NCI-H82 treated with DMSO at 0.1 percent for 48 hours (cell line): ENCODE measurements around the gene RAC3.

ENCODE experiments used
- DNase-seq: peaks from one replicate; lab custom pipeline; 2025; ENCODE audit not compliant: unreplicated experiment; lab: John Stamatoyannopoulos, UW

Gene RAC3

GRCh38 chr17:82054351-82055022 lies 23.0 kb downstream of the RAC3 start:
- DNase-seq = no peak

DNA sequence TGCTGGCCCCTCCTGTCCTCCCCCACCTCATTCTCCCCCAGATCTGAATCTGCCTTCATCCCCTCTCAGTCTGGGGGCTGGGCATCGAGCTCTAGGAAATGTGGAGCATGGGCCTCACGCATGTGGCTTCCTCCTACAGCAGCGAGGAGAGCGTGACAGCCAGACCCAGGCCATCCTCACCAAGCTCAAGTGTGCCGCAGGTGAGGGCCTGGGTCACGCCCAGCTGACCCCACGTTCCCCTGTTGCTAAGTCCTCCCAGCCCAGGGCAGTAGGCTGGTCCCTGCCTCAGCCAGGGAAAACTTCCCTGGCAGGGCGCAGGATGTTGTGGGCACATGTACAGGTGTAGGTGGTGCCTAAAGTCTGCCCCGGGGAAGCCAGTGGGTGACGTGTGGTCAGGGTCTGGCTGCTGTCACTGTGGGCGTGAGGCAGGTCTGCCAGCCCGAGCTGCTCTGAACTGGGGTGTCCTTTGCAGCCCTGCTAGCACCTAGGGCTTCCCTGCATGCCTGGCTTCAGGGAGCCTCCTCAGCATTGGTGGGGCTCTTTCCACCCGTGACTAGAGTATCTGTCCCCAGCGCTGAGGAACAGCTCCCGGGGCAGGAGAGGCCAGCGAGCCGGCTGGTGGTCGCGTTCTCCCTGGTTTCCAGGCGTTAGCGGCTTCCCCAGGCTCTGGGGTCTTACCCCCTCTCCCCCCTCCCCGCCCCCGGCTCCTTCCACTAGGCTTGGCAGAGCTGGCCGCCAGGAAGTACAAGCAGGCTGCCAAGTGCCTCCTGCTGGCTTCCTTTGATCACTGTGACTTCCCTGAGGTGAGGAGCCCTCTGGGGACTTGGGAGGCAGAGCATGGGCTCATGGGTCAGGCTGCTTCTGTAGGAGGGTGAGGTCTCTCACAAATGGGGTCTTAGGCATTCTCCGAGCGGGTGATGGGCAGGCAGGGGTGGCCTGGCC lies 23.8 kb downstream of the RAC3 start:
- no peak for DNase-seq

DNA sequence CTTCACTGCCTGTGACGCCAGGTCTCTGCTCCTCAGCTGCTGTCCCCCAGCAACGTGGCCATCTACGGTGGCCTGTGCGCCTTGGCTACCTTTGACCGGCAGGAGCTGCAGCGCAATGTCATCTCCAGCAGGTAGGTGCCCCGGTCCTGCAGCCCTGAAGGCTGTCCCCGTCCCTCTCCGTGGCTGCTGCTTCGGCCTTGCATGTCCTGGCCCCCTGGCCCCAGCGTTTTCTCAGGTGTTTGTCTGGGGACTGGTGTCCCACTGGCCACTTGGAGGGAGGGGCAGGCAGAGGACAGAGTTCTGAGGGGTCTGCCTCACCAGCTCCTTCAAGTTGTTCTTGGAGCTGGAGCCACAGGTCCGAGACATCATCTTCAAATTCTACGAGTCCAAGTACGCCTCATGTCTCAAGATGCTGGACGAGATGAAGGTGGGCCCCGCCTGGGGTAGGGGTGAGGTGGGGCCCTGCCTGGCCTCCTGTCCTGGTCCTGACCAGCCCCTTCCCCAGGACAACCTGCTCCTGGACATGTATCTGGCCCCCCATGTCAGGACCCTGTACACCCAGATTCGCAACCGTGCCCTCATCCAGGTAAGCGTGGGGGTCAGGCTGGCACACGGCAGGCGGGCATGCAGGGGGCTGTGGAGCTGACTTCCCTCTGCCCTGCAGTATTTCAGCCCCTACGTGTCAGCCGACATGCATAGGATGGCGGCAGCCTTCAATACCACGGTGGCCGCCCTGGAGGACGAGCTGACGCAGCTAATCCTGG lies 24.7 kb downstream of the RAC3 start:
- no peak for DNase-seq

DNA sequence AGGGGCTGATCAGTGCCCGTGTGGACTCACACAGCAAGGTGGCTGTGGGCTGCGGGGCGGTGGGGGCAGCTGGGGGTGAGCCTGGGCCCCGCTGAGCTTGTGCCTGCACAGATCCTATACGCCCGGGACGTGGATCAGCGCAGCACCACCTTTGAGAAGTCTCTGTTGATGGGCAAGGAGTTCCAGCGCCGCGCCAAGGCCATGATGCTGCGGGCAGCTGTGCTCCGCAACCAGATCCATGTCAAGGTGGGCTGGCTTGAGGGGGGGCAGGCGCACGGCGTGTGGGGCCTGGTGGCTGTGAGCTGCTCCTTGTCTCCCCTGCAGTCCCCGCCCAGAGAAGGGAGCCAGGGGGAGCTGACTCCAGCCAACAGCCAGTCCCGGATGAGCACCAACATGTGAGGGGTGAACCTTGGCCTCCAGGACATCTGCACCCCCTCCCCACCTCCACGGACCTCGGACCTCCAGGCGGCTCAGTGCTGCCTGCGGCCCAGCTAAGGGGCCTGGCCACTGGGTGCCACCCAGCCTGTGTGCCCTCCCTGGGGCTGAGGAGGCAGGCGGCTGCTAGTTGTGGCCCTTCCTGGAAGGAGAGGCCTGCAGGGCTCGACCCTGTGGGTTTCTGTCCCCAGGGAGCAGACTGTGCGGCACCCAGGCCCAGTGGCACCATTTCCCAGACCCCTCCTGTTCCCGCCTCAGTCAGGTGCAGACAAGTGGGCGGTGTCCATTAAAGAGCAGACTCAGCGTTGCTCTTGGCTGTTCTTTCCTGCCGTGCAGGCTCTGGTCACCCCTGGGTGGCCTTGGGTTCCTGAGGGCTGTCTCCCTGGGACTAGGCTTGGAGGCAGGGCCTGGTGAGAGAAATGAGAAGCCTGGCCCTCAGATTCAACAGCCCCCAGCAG lies 25.5 kb downstream of the RAC3 start:
- DNase-seq = no peak

DNA sequence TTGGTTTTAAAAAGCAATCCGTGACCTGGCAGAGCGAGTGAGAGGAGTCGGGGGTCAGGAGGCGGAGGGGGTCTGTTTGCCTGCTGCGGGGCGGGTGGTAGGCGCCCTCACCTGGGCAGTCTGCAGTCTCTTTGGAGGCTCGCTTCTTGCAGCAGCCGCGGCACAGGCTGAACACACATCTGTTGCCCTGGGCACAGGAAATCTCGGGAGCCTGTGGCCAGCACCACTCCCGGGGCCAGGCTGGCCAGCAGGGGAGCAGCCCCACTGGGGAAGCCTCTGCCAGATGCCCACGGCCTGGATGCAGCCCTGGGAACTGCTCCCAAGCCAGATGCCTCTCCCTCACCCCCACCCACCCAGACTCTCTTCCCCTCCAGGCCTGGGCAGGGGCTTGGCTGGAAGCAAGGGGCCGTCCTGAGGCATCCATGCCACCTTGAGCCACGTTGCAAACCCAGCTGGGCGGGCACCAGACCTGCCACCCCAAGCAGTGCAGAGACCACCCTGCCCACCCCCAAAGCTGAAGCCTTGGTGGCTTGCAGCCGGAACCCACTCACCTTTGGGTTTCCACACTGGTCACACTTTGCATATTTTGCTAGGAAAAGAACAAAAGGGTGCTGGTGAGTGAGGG lies 26.9 kb downstream of the RAC3 start:
- DNase-seq = no peak

GRCh38 chr17:82058855-82059249 lies 27.4 kb downstream of the RAC3 start:
- DNase-seq = no peak

- DNase-seq = no peak
These were observed 28.0 kb downstream of the RAC3 start for GRCh38 chr17:82059272-82060000.

DNA sequence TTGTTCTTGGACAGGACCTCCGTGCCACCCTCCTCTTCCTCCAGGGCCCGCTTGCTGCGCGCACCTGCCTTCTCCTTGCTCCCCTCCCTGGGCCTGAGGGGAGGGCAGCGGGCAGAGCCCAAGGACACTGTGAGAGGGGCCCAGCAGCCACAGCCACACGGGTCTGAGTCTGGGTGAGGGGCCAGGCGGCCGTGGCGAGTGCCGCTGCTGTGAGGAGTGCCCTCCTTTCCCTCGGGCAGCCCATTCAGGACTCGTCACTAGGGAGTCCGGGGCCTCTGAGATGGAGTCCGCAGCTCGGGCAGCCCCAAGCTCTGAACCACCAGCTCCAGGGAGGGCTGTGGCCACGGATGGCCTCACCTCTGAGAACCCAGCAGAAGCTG lies 28.5 kb downstream of the RAC3 start:
- no peak for DNase-seq

DNA sequence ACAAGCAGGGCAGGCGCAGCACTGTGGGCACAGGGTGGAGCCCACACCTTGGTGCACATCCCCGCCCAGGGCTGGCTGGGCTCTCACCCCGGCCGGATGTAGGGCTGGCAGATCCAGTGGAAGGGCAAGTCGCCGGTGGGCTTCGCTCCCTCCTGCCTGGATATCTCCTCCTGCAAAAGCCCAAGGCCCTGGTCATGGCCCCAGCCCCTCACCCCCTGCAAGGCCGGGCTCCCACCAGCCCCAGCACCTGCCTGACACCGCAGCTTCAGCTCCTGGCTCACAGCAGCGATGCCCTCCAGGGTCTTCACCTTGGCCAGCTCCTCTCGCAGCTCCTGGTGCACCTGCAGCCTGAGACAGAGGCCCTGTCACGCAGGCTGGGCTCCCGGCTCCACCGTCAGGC lies 29.1 kb downstream of the RAC3 start:
- no peak for DNase-seq

DNA sequence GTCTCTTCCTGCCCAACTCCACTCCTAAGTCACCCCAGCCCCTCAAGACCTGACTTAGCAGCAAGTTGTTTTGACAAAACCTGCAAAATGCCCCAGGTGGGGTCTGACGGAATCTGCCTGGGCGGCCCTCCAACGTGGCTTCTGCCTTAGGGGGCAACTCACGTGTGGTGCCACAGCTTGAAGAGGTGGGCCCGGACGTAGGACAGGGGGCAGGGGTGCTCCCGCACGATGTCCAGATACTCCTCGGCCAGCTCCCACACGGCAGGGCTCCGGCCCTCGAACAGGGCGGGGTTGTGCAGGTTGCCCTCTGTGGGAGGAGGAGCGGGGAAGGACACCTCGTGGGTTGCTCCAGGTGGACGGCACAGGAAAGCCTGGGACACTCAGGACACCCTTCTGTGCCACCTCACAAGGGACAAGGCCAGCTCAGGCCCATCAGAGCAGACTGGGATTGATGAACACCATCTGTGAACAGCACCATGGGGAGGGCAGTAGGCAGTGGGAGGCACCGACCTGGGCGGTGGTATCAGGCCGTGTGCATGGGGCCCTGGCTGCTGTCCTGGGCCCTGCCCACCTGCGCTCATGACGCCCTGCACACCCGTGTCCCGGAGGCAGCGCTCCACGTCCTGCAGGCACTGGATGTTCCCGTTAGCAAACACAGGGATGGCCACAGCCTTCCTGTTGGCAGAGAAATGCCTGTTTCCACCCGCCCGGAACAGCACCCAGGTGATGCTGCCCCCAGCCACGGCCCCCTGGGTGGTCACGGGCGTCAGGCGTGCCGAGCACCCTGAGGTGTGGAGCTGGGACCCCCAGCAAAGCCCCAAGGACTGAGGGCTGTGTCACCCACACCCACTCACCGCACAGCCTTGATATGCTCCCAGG lies 29.8 kb downstream of the RAC3 start:
- no peak for DNase-seq

GRCh38 chr17:82062076-82062983 lies 30.9 kb downstream of the RAC3 start:
- DNase-seq = no peak

- DNase-seq = no peak
These were observed 31.5 kb downstream of the RAC3 start for GRCh38 chr17:82062984-82063368.

DNA sequence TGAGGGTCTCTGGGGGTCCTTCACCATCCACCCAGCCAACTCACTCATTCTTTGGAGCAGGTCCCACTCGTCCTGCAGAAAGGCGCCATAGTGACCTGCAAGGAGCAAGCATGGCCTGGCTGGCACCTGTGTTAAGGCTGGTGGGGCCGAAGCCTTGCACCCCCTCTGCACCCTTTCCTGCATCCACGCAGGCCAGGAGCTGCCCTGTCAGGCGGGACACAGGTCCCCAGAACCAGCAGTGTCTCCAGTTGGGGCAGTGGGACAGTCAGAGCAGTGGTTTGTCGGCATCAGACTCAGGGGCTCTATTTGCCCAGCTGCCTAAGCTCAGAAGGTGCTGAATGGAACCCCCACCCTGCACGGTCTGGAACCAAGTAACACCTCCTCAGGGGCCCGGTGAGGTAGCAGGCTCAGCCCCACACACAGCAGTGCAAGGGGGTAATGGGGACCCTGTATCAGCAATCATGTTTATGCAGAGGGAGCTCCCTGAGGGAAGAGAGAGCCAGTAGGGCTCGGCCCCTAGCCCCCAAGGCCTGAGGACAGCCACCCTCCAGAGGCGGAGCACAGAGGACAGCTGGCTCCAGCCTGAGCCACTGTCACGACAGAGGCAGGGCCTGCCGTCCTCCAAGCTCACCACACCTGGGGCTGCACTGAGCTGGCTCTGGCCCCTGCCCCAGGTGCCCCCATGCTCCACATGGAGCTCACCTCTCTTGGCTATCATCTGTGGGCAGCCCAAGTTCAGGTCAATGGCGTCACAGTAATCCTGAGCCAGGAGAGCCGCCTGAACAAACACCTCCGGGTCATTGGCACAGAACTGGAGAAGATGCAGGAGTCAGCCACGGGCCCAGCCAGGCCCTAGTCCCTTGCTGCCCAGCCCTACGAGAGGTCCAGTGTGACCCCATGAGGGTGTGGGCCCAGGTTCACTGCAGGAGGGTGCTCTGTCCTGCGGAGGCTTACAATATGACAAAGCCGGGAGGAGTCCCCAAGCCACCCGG lies 32.2 kb downstream of the RAC3 start:
- no peak for DNase-seq

GRCh38 chr17:82064433-82065192 lies 33.1 kb downstream of the RAC3 start:
- DNase-seq = no peak

- no peak for DNase-seq
These were observed 33.7 kb downstream of the RAC3 start for GRCh38 chr17:82065193-82065637.
